ENCODE data around the gene INTS14. TPM values are rescaled to one million over a fixed set of nuclear protein-coding genes. Genes with fewer than 3 reads are reported as not detected.

INTS14 gene
- total RNA-seq (2011; cell fraction: chromatin; rRNA removed; ENCODE audit: low replicate concordance) = 68.9 and 128 TPM in 2 replicates
- total RNA-seq (2011; cell fraction: nucleolus; rRNA removed) = 62.8 and 67.5 TPM in 2 replicates
- 85.6 and 98.8 TPM in 2 replicates for total RNA-seq (2011; cell fraction: nucleoplasm; rRNA removed)
- total RNA-seq (2014; rRNA removed) = 30.5 and 33.7 TPM in 2 replicates
- total RNA-seq (2014; rRNA removed; fragmentation: Illumina TruSeq; extraction: Trizol) = 45.9 and 52.1 TPM in 2 replicates
- total RNA-seq (2015; rRNA removed; fragmentation: Illumina TruSeq; extraction: Trizol) = 42.8 and 43.6 TPM in 2 replicates
- total RNA-seq (2021) = 46.5 and 47.7 TPM in 2 replicates
- polyA plus RNA-seq (2011; rRNA removed) = 66.3 and 92.4 TPM in 2 replicates
- 72.2 and 79.6 TPM in 2 replicates for polyA plus RNA-seq (2011; cell fraction: cytosol; rRNA removed)
- polyA plus RNA-seq (2011; cell fraction: nucleus; rRNA removed) = 40.5 and 51.5 TPM in 2 replicates
- polyA plus RNA-seq (2012) = 33.6 and 40.2 TPM in 2 replicates
- 52.6 and 58.1 TPM in 2 replicates for polyA plus RNA-seq (2014; fragmentation: Illumina TruSeq; extraction: Trizol)
- 10 to 100 TPM; 40.6 to 64.0 TPM for polyA plus RNA-seq (2014; fragmentation: Nextera tagmentation; extraction: Ambion mirVana)
- 48.8 and 54.0 TPM in 2 replicates for polyA plus RNA-seq (2014; rRNA removed)
- 86.8 and 106 TPM in 2 replicates for polyA minus RNA-seq (2011; rRNA and poly(A)+ RNA removed)
- 34.7 and 41.7 TPM in 2 replicates for polyA minus RNA-seq (2011; cell fraction: cytosol; rRNA and poly(A)+ RNA removed)
- 47.1 and 62.5 TPM in 2 replicates for polyA minus RNA-seq (2011; cell fraction: nucleus; rRNA and poly(A)+ RNA removed)
- Bru-seq, nascent RNA = percentile 81 among the genes with signal in this experiment
- BruChase-seq, experiment 1, labeled RNA remaining after a 2-hour chase = percentile 86 among the genes with signal in this experiment
- percentile 84 among the genes with signal in this experiment for BruChase-seq, experiment 2, labeled RNA remaining after a 6-hour chase
- long read RNA-seq, experiment 1, transcript INTS14-217 (12 exons, 2,615 nt) = major isoform, 65 of 259 reads
- long read RNA-seq, experiment 1, transcript INTS14-202 (11 exons, 1,741 nt) = minor isoform, 14 of 259 reads
- long read RNA-seq, experiment 1, transcript INTS14-201 (12 exons, 2,393 nt) = minor isoform, 53 of 259 reads
- long read RNA-seq, experiment 1, partial matches to known transcripts = 40 of 259 reads
- long read RNA-seq, experiment 1, other reads (novel, unspliced or antisense) = 82 of 259 reads
- long read RNA-seq, experiment 2, transcript INTS14-201 (12 exons, 2,393 nt) = major isoform, 9 of 57 reads
- long read RNA-seq, experiment 2, transcript INTS14-217 (12 exons, 2,615 nt) = major isoform, 9 of 57 reads
- long read RNA-seq, experiment 2, partial matches to known transcripts = 8 of 57 reads
- long read RNA-seq, experiment 2, other reads (novel, unspliced or antisense) = 26 of 57 reads
- long read RNA-seq, experiment 3, transcript INTS14-201 (12 exons, 2,393 nt) = major isoform, 21 of 62 reads
- long read RNA-seq, experiment 3, transcript INTS14-217 (12 exons, 2,615 nt) = minor isoform, 13 of 62 reads
- long read RNA-seq, experiment 3, partial matches to known transcripts = 5 of 62 reads
- long read RNA-seq, experiment 3, other reads (novel, unspliced or antisense) = 19 of 62 reads

- Histone ChIP-seq H2AFZ (ENCODE audit: low read depth, low read length) (peak within 1 kb of the TSS; percentile 97), H3K79me2 (ENCODE audit: control insufficient read depth, insufficient read depth, low read length) (peaks cover 55% of the 10 kb centered on the region), H3K27ac (ENCODE audit: extremely low read depth, low read depth, low read length) (peak within 1 kb of the TSS; percentile 89), H3K4me1 (replicated peaks in 1 of 2; ENCODE audit: control insufficient read depth in 2 of 2, insufficient read depth in 2 of 2, low read length in 2 of 2) (peaks cover 8 to 21% of the 10 kb centered on the region in 2 experiments; a peak in 4 of 5 replicates), H3K36me3 (ENCODE audit: control insufficient read depth, insufficient read depth, low read length) (peaks cover 17% of the 10 kb centered on the region; the same call in 2 of the 3 replicates), H3K9me3 (replicated peaks; ENCODE audit: control insufficient read depth, insufficient read depth, low read depth, low read length) (no peaks in the 10 kb centered on the region), H3K9ac (ENCODE audit: insufficient read depth in 1 of 2, low read depth in 2 of 2, low read length in 2 of 2) (peak within 1 kb of the TSS; percentile 87 to 98), H3K27me3 (ENCODE audit: control insufficient read depth in 2 of 2, insufficient read depth in 2 of 2, low read length in 2 of 2) (no peaks in the 10 kb centered on the region), H3K4me3 (peak within 1 kb of the TSS; percentile 64), H3K9me1 (ENCODE audit: control insufficient read depth, insufficient read depth, low read length) (no peaks in the 10 kb centered on the region), H3K4me2 (ENCODE audit: insufficient read depth, low read length) (peak within 1 kb of the TSS; percentile 91), H4K20me1 (replicated peaks; ENCODE audit: control insufficient read depth, insufficient read depth, low read length) (no peaks in the 10 kb centered on the region)
- peak; percentile 98 for ATAC-seq
- peak; percentile 80 for FAIRE-seq
- WGBS (ENCODE audit: insufficient coverage, low coverage, missing lambda C conversion rate) = under 1% methylated on average over 53 of the region's 64 CpGs
- intact Hi-C loops (cut with micrococcal nuclease) = loop anchor here (2.0 to 10.0 kb wide), 2 partner anchors 258 to 364 kb away; partner anchors contain the start of gene RAB11A
- in situ Hi-C loops (cut with MboI) = no loop called here
- POLR2A ChIA-PET = interaction anchor here (0.5 to 2.0 kb wide), 20 partner anchors 8 to 971 kb away, joined by 3 to 10 read pairs (median 4); partner anchors contain the start of genes RAB11A, RNU5B-1 and SLC24A1
- CTCF ChIA-PET (ENCODE audit: low intra/inter-chr PET ratio) = interaction anchor here (0.6 kb wide), 1 partner anchor 95 kb away, joined by 6 read pairs; no protein-coding TSS in a partner anchor
- DNase-seq (ENCODE audit: extremely low read depth in 1 of 4, low spot score in 3 of 4) = peak; percentile 97 to 98 (median 97)
- no TSS peak for BruUV-seq (replicated peaks)
- TF ChIP-seq RAD21 (CRISPR knock-in tag; conservative IDR thresholded peaks at IDR 0.05 in 1 of 2, IDR thresholded peaks at IDR 0.05 in 1 of 2) (peak in 1 of 2 experiments; percentile 80), MTA1 (IDR thresholded peaks at IDR 0.05; ENCODE audit: borderline replicate concordance) (peak; percentile 63; the same call in 1 of the 2 replicates), ZNF263 (CRISPR knock-in tag; IDR thresholded peaks at IDR 0.05; ENCODE audit: borderline replicate concordance) (peak; percentile 66; the same call in 1 of the 2 replicates), POLR2H (tag; IDR thresholded peaks at IDR 0.05; ENCODE audit: low read depth) (peak; percentile 89), NBN (IDR thresholded peaks at IDR 0.05; ENCODE audit: low read depth) (peak; percentile 89), IFI16 (CRISPR knock-in tag; IDR thresholded peaks at IDR 0.05) (no peak), HCFC1 (IDR thresholded peaks at IDR 0.05; ENCODE audit: low read depth, low read length) (peak; percentile 89), GABPA (tag; conservative IDR thresholded peaks at IDR 0.05; ENCODE audit: low read depth) (peak; percentile 97), HDAC2 (IDR thresholded peaks at IDR 0.05) (peak; percentile 68), PHF20 (IDR thresholded peaks at IDR 0.05; ENCODE audit: partially characterized antibody) (peak; percentile 96), CTBP1 (IDR thresholded peaks at IDR 0.05; ENCODE audit: borderline replicate concordance) (peak; percentile 96), TSC22D4 (tag; IDR thresholded peaks at IDR 0.05) (no peak), KDM1A (IDR thresholded peaks at IDR 0.05) (peak in 1 of 2 experiments; percentile 62; a peak in 2 of 4 replicates), ZNF77 (CRISPR knock-in tag; IDR thresholded peaks at IDR 0.05) (no peak), JUND (IDR thresholded peaks at IDR 0.05; ENCODE audit: borderline replicate concordance, low read depth, low read length) (peak; percentile 67; the same call in 1 of the 2 replicates), JUND (tag; IDR thresholded peaks at IDR 0.05; ENCODE audit: borderline replicate concordance, low read depth, low read length) (peak; percentile 65; the same call in 1 of the 3 replicates)
Observed at GRCh38 chr15:65610871-65611718, at the start of gene INTS14. TSS of gene INTS14 (minus strand) at chr15:65611131. CDS start at chr15:65607380, 3,751 bp downstream.
